GM12878 (cell line): Measurements from ENCODE around the gene DIAPH3.

Experiments used
- EGR1 ChIP-seq, 2 experiments: IDR thresholded peaks; 1 replicate in 1 of 2; 2 replicates in 1 of 2; pipeline ENCODE4 v1.6.1; 2011 to 2012; ENCODE audit warnings: low read depth in 2 of 2, low read length in 2 of 2, borderline replicate concordance in 1 of 2, mild to moderate bottlenecking in 1 of 2, moderate library complexity in 1 of 2
- HDAC2 ChIP-seq: fragments of 200-600 bp; sonication (generic); IDR thresholded peaks from 2 replicates; pipeline ENCODE4 v1.6.1; 2017
- MEF2A ChIP-seq: IDR thresholded peaks from 2 replicates; pipeline ENCODE4 v1.6.1; 2011; ENCODE audit warnings: low read depth, mild to moderate bottlenecking, low read length, moderate library complexity; ENCODE audit not compliant: insufficient read depth
- MXI1 ChIP-seq: fragments of 150-350 bp; IDR thresholded peaks from 2 replicates; pipeline ENCODE4 v1.6.1; 2011; ENCODE audit warnings: low read depth, mild to moderate bottlenecking, inconsistent platforms, low read length, improper control_type of control experiment
- NFXL1 ChIP-seq: fragments of 450-650 bp; IDR thresholded peaks from 2 replicates; pipeline ENCODE4 v1.6.1; 2017; ENCODE audit warnings: antibody characterized with exemption, mild to moderate bottlenecking, borderline replicate concordance
- NFYA ChIP-seq: IDR thresholded peaks from 2 replicates; pipeline ENCODE4 v1.6.1; 2011; ENCODE audit warnings: low read depth, mild to moderate bottlenecking, low read length, improper control_type of control experiment, borderline replicate concordance
- POLR2AphosphoS5 ChIP-seq: IDR thresholded peaks from 2 replicates; pipeline ENCODE4 v1.6.1; 2011; ENCODE audit warnings: mild to moderate bottlenecking, low read length, inconsistent platforms
- SIX5 ChIP-seq: IDR thresholded peaks from 2 replicates; pipeline ENCODE4 v1.6.1; 2011; ENCODE audit warnings: mild to moderate bottlenecking, low read depth, low read length, moderate library complexity; ENCODE audit not compliant: severe bottlenecking
- SRF ChIP-seq, 2 experiments: IDR thresholded peaks; 2 replicates each; pipeline ENCODE4 v1.6.1; 2011; ENCODE audit warnings: low read depth in 2 of 2, low read length in 2 of 2, mild to moderate bottlenecking in 1 of 2, moderate library complexity in 1 of 2
- ZBED1 ChIP-seq: IDR thresholded peaks from 2 replicates; pipeline ENCODE4 v1.6.1; 2016; ENCODE audit warnings: borderline replicate concordance
- TF ChIP-seq, protein P1 (sequence below): IDR thresholded peaks from 2 replicates; pipeline ENCODE4 v1.6.1; 2012; ENCODE audit warnings: low read depth, low read length, improper control_type of control experiment

DNA sequence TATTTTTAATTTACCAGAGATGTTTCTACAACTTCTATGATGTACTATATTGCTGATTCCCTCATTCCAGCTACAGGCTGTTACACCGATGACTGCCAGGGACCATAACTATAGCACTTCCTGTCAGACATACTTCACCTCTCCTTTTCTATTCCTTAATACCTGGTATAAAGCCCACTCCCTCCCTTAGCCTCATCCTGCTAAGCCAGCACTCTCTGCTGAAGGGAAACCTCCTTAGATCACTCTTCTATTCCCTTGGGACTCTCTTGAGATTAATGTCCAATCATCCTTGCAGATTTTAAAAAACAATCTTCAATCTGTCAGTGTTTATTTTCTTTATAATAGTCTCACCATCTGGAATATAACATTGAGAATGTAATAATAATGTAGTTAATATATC is 127.9 kb downstream of the DIAPH3 start:
- TF ChIP-seq MXI1 (no peak), SRF (IDR thresholded peaks at IDR 0.05; ENCODE audit: low read depth in 2 of 2, low read length in 2 of 2) (no peak), NFXL1 (no peak), NFYA (no peak), MEF2A (no peak), SIX5 (no peak), HDAC2 (no peak), POLR2AphosphoS5 (no peak), ZBED1 (no peak), EGR1 (IDR thresholded peaks at IDR 0.05; ENCODE audit: borderline replicate concordance in 1 of 2, low read depth in 2 of 2, low read length in 2 of 2) (no peak)
- TF ChIP-seq, protein P1, sequence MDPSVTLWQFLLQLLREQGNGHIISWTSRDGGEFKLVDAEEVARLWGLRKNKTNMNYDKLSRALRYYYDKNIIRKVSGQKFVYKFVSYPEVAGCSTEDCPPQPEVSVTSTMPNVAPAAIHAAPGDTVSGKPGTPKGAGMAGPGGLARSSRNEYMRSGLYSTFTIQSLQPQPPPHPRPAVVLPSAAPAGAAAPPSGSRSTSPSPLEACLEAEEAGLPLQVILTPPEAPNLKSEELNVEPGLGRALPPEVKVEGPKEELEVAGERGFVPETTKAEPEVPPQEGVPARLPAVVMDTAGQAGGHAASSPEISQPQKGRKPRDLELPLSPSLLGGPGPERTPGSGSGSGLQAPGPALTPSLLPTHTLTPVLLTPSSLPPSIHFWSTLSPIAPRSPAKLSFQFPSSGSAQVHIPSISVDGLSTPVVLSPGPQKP = no peak
